ENCODE data around the gene CACNA1B. TPM values are rescaled to one million over a fixed set of nuclear protein-coding genes. Genes with fewer than 3 reads are reported as not detected.

The CACNA1B gene
- total and polyA plus RNA-seq, 9 of the 15 experiments (the other 6 are each of a cell fraction or from before 2014, with no cell fraction given) = 0.01 to 0.04 TPM; not detected in 7

GRCh38 chr9:138007566-138007917, 130.0 kb downstream of the CACNA1B start (continued):
- no peak for TF ChIP-seq KAT7 (CRISPR knock-in tag; IDR thresholded peaks at IDR 0.05; ENCODE audit: borderline replicate concordance)

DNA sequence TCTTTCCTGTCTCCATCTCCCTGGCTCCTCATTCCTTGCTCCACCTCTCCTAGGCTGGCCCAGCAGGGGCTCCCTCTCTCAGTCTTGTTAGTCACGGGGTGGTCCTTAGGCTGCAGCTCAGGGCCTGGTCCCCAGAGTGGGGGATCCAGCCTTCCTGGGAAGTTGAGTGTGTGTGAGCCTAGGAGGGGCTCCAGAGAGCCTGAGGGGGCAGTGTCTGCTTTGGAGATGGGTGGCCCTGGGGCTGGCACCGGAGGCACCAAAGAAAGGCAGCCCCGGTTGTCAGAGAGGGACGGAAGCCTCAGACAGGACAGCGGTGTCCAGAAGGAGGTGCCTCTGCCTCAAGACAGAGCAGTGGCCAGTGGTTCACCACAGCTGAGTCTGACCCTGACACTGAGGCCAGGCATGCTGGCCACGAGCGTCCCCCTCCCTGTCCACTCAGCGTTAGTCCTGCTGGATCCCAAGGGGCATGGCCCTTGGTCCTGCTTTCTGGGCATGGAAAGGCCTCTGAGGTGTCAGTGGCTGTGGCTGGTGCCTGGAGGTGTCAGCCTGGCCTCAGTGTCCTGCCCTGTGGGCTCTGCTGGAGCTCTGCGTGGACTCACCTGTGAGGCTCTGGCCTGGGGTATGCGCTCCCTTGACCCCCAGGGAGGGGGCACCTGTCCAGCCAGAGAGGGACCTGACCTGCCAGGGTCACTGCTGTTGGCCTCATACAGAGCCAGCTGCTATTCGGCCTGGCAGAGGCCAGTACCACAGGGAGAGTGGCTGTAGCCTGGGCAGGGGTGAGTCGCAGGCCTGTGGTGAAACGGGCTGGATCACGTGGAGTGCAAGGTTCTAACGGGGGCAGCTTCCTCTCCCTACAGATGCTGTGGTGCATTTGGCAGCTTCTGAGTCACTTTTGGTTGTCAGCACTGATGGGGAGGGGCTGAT, 130.6 kb downstream of the CACNA1B start:
- no peak for FAIRE-seq
- TF ChIP-seq ZNF589 (CRISPR knock-in tag; IDR thresholded peaks at IDR 0.05; ENCODE audit: low read depth) (no peak), ZNF316 (IDR thresholded peaks at IDR 0.05) (no peak), BCL6 (CRISPR knock-in tag; IDR thresholded peaks at IDR 0.05) (no peak), NFYB (IDR thresholded peaks at IDR 0.05; ENCODE audit: extremely low read depth, insufficient read length) (no peak), RBM15 (IDR thresholded peaks at IDR 0.05; ENCODE audit: insufficient read depth, low read length) (no peak), LCOR (CRISPR knock-in tag; IDR thresholded peaks at IDR 0.05) (no peak), HDAC1 (IDR thresholded peaks at IDR 0.05) (no peak), ZNF239 (CRISPR knock-in tag; IDR thresholded peaks at IDR 0.05) (no peak), CAMTA2 (CRISPR knock-in tag; conservative IDR thresholded peaks at IDR 0.05) (no peak), TAF7 (tag; IDR thresholded peaks at IDR 0.05) (no peak)
- TF ChIP-seq, protein P1, sequence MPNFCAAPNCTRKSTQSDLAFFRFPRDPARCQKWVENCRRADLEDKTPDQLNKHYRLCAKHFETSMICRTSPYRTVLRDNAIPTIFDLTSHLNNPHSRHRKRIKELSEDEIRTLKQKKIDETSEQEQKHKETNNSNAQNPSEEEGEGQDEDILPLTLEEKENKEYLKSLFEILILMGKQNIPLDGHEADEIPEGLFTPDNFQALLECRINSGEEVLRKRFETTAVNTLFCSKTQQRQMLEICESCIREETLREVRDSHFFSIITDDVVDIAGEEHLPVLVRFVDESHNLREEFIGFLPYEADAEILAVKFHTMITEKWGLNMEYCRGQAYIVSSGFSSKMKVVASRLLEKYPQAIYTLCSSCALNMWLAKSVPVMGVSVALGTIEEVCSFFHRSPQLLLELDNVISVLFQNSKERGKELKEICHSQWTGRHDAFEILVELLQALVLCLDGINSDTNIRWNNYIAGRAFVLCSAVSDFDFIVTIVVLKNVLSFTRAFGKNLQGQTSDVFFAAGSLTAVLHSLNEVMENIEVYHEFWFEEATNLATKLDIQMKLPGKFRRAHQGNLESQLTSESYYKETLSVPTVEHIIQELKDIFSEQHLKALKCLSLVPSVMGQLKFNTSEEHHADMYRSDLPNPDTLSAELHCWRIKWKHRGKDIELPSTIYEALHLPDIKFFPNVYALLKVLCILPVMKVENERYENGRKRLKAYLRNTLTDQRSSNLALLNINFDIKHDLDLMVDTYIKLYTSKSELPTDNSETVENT (CRISPR knock-in tag; IDR thresholded peaks at IDR 0.05) = no peak
- TF ChIP-seq, protein P2, sequence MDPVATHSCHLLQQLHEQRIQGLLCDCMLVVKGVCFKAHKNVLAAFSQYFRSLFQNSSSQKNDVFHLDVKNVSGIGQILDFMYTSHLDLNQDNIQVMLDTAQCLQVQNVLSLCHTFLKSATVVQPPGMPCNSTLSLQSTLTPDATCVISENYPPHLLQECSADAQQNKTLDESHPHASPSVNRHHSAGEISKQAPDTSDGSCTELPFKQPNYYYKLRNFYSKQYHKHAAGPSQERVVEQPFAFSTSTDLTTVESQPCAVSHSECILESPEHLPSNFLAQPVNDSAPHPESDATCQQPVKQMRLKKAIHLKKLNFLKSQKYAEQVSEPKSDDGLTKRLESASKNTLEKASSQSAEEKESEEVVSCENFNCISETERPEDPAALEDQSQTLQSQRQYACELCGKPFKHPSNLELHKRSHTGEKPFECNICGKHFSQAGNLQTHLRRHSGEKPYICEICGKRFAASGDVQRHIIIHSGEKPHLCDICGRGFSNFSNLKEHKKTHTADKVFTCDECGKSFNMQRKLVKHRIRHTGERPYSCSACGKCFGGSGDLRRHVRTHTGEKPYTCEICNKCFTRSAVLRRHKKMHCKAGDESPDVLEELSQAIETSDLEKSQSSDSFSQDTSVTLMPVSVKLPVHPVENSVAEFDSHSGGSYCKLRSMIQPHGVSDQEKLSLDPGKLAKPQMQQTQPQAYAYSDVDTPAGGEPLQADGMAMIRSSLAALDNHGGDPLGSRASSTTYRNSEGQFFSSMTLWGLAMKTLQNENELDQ (CRISPR knock-in tag; IDR thresholded peaks at IDR 0.05; ENCODE audit: borderline replicate concordance) = no peak

More for the DNA sequence above, 130.6 kb downstream of the CACNA1B start:
- Histone ChIP-seq H3K9me1 (ENCODE audit: control insufficient read depth, insufficient read depth, low read length) (no peaks in the 10 kb centered on the region), H3K4me2 (ENCODE audit: insufficient read depth, low read length) (no peak overlapping the region), H3K27me3 (ENCODE audit: control insufficient read depth in 2 of 2, insufficient read depth in 2 of 2, low read length in 2 of 2) (peaks cover 6 to 69% of the 10 kb centered on the region in 2 experiments; a peak in 4 of 5 replicates), H3K9ac (ENCODE audit: insufficient read depth in 1 of 2, low read depth in 2 of 2, low read length in 2 of 2) (peak overlapping the region in 1 of 2 experiments; percentile 26; a peak in 1 of 4 replicates), H3K9me3 (replicated peaks; ENCODE audit: control insufficient read depth, insufficient read depth, low read depth, low read length) (no peaks in the 10 kb centered on the region), H4K20me1 (replicated peaks; ENCODE audit: control insufficient read depth, insufficient read depth, low read length) (peaks cover 13% of the 10 kb centered on the region), H3K79me2 (ENCODE audit: control insufficient read depth, insufficient read depth, low read length) (no peaks in the 10 kb centered on the region), H2AFZ (ENCODE audit: low read depth, low read length) (no peak overlapping the region), H3K27ac (ENCODE audit: extremely low read depth, low read depth, low read length) (no peak overlapping the region), H3K4me1 (replicated peaks in 1 of 2; ENCODE audit: control insufficient read depth in 2 of 2, insufficient read depth in 2 of 2, low read length in 2 of 2) (peaks cover 0 to 3% of the 10 kb centered on the region in 2 experiments; a peak in 1 of 5 replicates), H3K36me3 (ENCODE audit: control insufficient read depth, insufficient read depth, low read length) (no peaks in the 10 kb centered on the region), H3K4me3 (no peak overlapping the region)
- POLR2A ChIA-PET = interaction anchor here (0.6 kb wide), 1 partner anchor 431 kb away, joined by 4 read pairs; no protein-coding TSS in a partner anchor
- WGBS (ENCODE audit: insufficient coverage, low coverage, missing lambda C conversion rate) = 2% methylated on average over 14 of the region's 15 CpGs
- in situ Hi-C loops (cut with MboI) (no loop called here), intact Hi-C loops (cut with micrococcal nuclease) (no loop called here)
- no TSS peak for BruUV-seq (replicated peaks)
- DNase-seq (ENCODE audit: extremely low read depth in 1 of 4, low spot score in 3 of 4) (no peak), ATAC-seq (no peak)
- CTCF ChIA-PET (ENCODE audit: low intra/inter-chr PET ratio) = no interaction called here
